Neural cell (in vitro differentiated cells): ENCODE measurements around the gene KLHDC8A.

ENCODE experiments used
- CTCF ChIP-seq: fragments of 450-650 bp; IDR thresholded peaks from 2 replicates; pipeline ENCODE4 v1.5.1; 2014; ENCODE audit warnings: antibody characterized with exemption, mild to moderate bottlenecking, moderate library complexity; ENCODE audit not compliant: poor library complexity, severe bottlenecking
- RAD21 ChIP-seq: fragments of 450-650 bp; conservative IDR thresholded peaks from 2 replicates; pipeline ENCODE4 v1.6.1; 2014; ENCODE audit warnings: antibody characterized with exemption, mild to moderate bottlenecking, moderate library complexity

GRCh38 chr1:205286335-205286950, 70.3 kb downstream of the KLHDC8A start:
- TF ChIP-seq CTCF (no peak), RAD21 (no peak)
